Common myeloid progenitor, CD34-positive (primary cell): ENCODE measurements around the gene CDC42BPB.

Experiments
- CTCF ChIA-PET: fragments of 350-600 bp; sonication (Branson Sonifier 250); formaldehyde crosslinking; loops from one replicate; lab custom pipeline; 2021; ENCODE audit warnings: antibody characterized with exemption; lab: Charles Lee
- POLR2A ChIA-PET: fragments of 350-600 bp; sonication (Branson Sonifier 250); formaldehyde crosslinking; loops from one replicate; lab custom pipeline; 2021; ENCODE audit warnings: antibody characterized with exemption; lab: Charles Lee
- DNase-seq, 3 donors: peaks; one replicate each; pipeline versions ENCODE4 v3.0.0 to v3.0.0-alpha.2; 2013
- H3K27ac ChIP-seq, 2 experiments: 1 replicate in 1 of 2; 2 replicates in 1 of 2; pipeline ENCODE4 v1.7.0; 2013; ENCODE audit warnings: inconsistent platforms in 2 of 2, low read length in 2 of 2, mild to moderate bottlenecking in 2 of 2, low read depth in 1 of 2, moderate library complexity in 1 of 2; ENCODE audit not compliant: severe bottlenecking in 2 of 2, insufficient read depth in 1 of 2, poor library complexity in 1 of 2
- H3K27me3 ChIP-seq, 5 experiments: replicated peaks in 2 of 5; 1 replicate in 3 of 5; 2 replicates in 2 of 5; pipeline versions ENCODE4 v1.6.1 to v1.7.0; 2013; ENCODE audit warnings: low read length in 4 of 5, mild to moderate bottlenecking in 2 of 5, moderate library complexity in 2 of 5, inconsistent platforms in 1 of 5; ENCODE audit not compliant: insufficient read depth in 5 of 5, control insufficient read depth in 4 of 5
- H3K36me3 ChIP-seq, 4 experiments: 1 replicate in 2 of 4; 2 replicates in 2 of 4; pipeline versions ENCODE4 v1.6.1 to v1.7.0; 2013; ENCODE audit warnings: low read length in 3 of 4, control low read depth in 1 of 4, mild to moderate bottlenecking in 1 of 4; ENCODE audit not compliant: control insufficient read depth in 4 of 4, insufficient read depth in 4 of 4
- H3K4me1 ChIP-seq, 4 experiments: 1 replicate in 3 of 4; 2 replicates in 1 of 4; pipeline versions ENCODE4 v1.6.1 to v1.7.1; 2013; ENCODE audit warnings: low read length in 3 of 4, mild to moderate bottlenecking in 3 of 4, control low read depth in 1 of 4, inconsistent platforms in 1 of 4, moderate library complexity in 1 of 4; ENCODE audit not compliant: control insufficient read depth in 4 of 4, insufficient read depth in 4 of 4; ENCODE audit errors: control extremely low read depth in 1 of 4
- H3K4me3 ChIP-seq, 7 experiments: 1 replicate in 4 of 7; 2 replicates in 3 of 7; pipeline versions ENCODE4 v1.5.1 to v1.7.0; 2013; ENCODE audit warnings: mild to moderate bottlenecking in 7 of 7, low read length in 6 of 7, moderate library complexity in 6 of 7, inconsistent platforms in 2 of 7, low read depth in 2 of 7, control low read depth in 1 of 7; ENCODE audit not compliant: insufficient read depth in 4 of 7, control insufficient read depth in 1 of 7; ENCODE audit errors: extremely low read depth in 1 of 7
- H3K9me3 ChIP-seq, 5 experiments: 1 replicate in 4 of 5; 2 replicates in 1 of 5; pipeline versions ENCODE4 v1.6.1 to v1.7.1; 2013; ENCODE audit warnings: low read length in 4 of 5, mild to moderate bottlenecking in 2 of 5, inconsistent platforms in 1 of 5, low read depth in 1 of 5, moderate library complexity in 1 of 5; ENCODE audit not compliant: control insufficient read depth in 4 of 5, insufficient read depth in 2 of 5; ENCODE audit errors: control extremely low read depth in 1 of 5
- WGBS: methylation state at CpG from one replicate; pipeline ENCODE4 v1.1.5; 2013; ENCODE audit not compliant: insufficient coverage; 5-methylcytosine and 5-hydroxymethylcytosine counted together

CDC42BPB gene

DNA sequence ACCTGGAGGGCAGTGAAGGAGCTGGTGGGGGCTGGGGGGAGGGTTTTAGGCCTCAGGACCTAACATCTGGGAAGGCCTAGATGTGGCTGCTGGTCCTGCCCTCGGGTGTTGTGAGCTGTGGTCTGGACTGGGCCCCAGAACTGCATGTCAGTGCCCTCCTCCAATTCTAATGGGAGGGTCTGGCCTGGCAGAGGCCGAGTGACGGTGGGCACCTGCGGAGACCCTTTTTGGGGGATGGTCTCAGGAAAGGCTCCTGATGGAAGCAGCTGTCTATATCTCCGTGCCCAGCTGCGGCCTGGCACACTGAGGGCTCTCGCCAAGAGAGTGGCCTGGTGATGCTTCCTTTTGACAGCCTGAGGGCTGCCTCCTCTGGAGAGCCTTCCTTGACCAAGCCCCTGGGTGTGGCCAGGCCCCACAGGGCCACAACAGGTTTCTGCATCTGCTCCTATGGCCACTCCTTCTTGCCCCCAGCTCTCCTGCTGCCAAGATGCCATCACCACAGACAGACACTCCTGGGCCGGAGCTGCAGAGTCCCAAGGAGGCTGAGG is 42.5 kb upstream of the CDC42BPB start:
- ChIA-PET POLR2A (no interaction called here), CTCF (interaction anchor here (0.8 to 12.2 kb wide), 5 partner anchors 9 to 192 kb away, joined by 3 to 179 read pairs (median 8); no protein-coding TSS in a partner anchor)
- Histone ChIP-seq H3K27me3 (peaks cover 0 to 38% (median 20%) of the 10 kb centered on the region in 5 experiments), H3K27ac (no peak overlapping the region), H3K4me1 (peaks cover 0 to 26% (median 14%) of the 10 kb centered on the region in 4 experiments), H3K4me3 (no peak overlapping the region), H3K9me3 (no peaks in the 10 kb centered on the region), H3K36me3 (no peaks in the 10 kb centered on the region)
- DNase-seq, result no peak
- 88% methylated on average over 8 of the region's 8 CpGs for WGBS

- Histone ChIP-seq H3K27me3 (peaks cover 0 to 32% (median 14%) of the 10 kb centered on the region in 5 experiments), H3K36me3 (no peaks in the 10 kb centered on the region), H3K27ac (peak overlapping the region in 1 of 2 experiments; percentile 14), H3K9me3 (no peaks in the 10 kb centered on the region), H3K4me3 (no peak overlapping the region), H3K4me1 (peaks cover 0 to 23% (median 16%) of the 10 kb centered on the region in 4 experiments)
- ChIA-PET POLR2A (no interaction called here), CTCF (interaction anchor here (2.6 to 12.2 kb wide), 3 partner anchors 8 to 40 kb away, joined by 8 to 179 read pairs (median 11); no protein-coding TSS in a partner anchor)
- no peak for DNase-seq
- 85% methylated on average over 11 of the region's 12 CpGs for WGBS
Observed at GRCh38 chr14:103099081-103099732, 41.9 kb upstream of the CDC42BPB start.

DNA sequence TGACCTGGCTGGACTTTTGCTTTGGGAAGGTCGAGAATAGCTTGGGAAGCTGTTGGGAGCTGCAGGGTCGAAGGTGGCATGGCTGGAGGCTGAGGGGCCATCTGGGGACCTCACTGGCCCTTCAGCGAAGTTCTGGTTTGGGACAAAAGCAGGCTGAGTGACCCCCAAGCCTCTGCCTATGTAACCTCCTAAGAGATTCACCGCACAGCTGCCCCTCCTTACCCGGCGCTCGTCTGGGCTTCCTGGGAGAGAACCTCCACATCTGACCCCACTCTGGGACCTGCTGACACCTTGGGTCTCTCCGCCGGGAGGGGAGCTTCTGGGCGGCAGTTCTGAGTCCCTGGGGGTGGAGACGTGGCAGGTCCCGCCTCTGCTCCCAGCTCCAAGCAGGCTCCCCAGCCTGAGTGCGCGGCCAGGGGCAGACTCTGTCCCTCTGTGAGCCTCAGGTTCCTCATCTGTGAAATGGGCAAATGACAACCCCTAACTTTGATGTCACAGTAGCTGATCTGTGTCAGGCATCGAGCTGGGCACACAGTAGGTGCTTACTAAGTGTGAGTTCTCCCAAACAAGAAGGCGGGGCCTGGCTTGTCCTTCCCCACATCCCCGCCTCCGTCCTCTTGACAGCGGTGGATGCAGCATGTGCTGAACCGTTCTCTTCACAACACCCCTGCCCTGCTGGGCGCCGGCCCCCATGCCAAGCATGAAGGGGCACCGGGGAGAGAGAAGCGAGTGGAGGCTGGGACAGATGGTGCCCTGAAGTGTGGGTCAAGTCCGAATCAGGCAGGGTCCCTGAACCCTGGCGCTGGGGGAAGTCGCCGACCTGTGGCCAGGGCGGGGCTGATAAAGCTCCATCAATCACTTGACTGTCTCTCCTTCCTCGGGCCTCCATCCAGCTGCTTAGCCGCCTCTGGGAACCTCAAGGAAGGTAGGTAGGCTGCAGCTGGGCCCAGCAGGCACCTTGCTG is 40.9 kb upstream of the CDC42BPB start:
- H3K4me1 ChIP-seq, result peaks cover 0 to 17% (median 11%) of the 10 kb centered on the region in 4 experiments
- H3K9me3 ChIP-seq, result no peaks in the 10 kb centered on the region
- H3K27me3 ChIP-seq, result peaks cover 0 to 23% (median 10%) of the 10 kb centered on the region in 5 experiments
- DNase-seq, result no peak
- WGBS, result 88% methylated on average over 22 of the region's 31 CpGs
- H3K4me3 ChIP-seq, result no peak overlapping the region
- no peaks in the 10 kb centered on the region for H3K36me3 ChIP-seq
- CTCF ChIA-PET, result interaction anchor here (0.9 to 12.2 kb wide), 4 partner anchors 11 to 194 kb away, joined by 4 to 179 read pairs (median 8); no protein-coding TSS in a partner anchor
- peak overlapping the region in 1 of 2 experiments; percentile 14 for H3K27ac ChIP-seq
- POLR2A ChIA-PET, result no interaction called here

- no peak for DNase-seq
- Histone ChIP-seq H3K4me1 (peaks cover 0 to 11% (median 7%) of the 10 kb centered on the region in 4 experiments), H3K27ac (no peak overlapping the region), H3K27me3 (peaks cover 0 to 14% (median 7%) of the 10 kb centered on the region in 5 experiments), H3K36me3 (no peaks in the 10 kb centered on the region), H3K9me3 (no peaks in the 10 kb centered on the region), H3K4me3 (no peak overlapping the region)
- ChIA-PET POLR2A (no interaction called here), CTCF (interaction anchor here (0.9 to 12.2 kb wide), 4 partner anchors 8 to 195 kb away, joined by 4 to 179 read pairs (median 23); no protein-coding TSS in a partner anchor)
- 96% methylated on average over 22 of the region's 26 CpGs for WGBS
Observed at GRCh38 chr14:103097244-103097993, 40.1 kb upstream of the CDC42BPB start.

DNA sequence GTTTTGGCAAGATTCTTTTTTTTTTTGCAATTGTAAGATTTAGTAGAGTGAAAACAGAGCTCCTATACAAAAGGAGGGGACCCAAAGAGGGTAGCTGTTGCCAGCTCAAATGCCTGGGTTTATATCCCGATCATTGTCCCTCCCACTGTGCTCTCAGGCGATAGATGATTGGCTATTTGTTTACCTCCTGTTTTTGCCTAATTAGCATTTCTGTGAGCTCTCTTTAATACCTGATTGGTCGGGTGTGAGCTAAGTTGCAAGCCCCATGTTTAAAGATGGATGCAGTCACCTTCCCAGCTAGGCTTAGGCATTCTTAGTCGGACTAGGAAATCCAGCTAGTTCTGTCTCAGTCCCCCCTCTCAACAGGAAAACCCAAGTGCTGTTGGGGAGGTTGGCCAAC is 39.0 kb upstream of the CDC42BPB start:
- Histone ChIP-seq H3K27ac (no peak overlapping the region), H3K27me3 (peaks cover 0 to 4% (median 1%) of the 10 kb centered on the region in 5 experiments), H3K4me3 (no peak overlapping the region), H3K36me3 (no peaks in the 10 kb centered on the region), H3K4me1 (peaks cover 0 to 12% (median 10%) of the 10 kb centered on the region in 4 experiments), H3K9me3 (no peaks in the 10 kb centered on the region)
- POLR2A ChIA-PET, result interaction anchor here (0.6 kb wide), 1 partner anchor 286 kb away, joined by 3 read pairs; no protein-coding TSS in a partner anchor
- DNase-seq, result no peak
- 74% methylated on average over 2 of the region's 4 CpGs for WGBS
- CTCF ChIA-PET, result interaction anchor here (0.7 to 12.2 kb wide), 6 partner anchors 9 to 196 kb away, joined by 3 to 179 read pairs (median 4); no protein-coding TSS in a partner anchor

- Histone ChIP-seq H3K4me3 (no peak overlapping the region), H3K27ac (no peak overlapping the region), H3K4me1 (peaks cover 0 to 20% (median 16%) of the 10 kb centered on the region in 4 experiments), H3K36me3 (no peaks in the 10 kb centered on the region), H3K9me3 (no peaks in the 10 kb centered on the region), H3K27me3 (peaks cover 0 to 10% (median 0%) of the 10 kb centered on the region in 5 experiments)
- ChIA-PET POLR2A (interaction anchor here (1.0 kb wide), 1 partner anchor 241 kb away, joined by 8 read pairs; no protein-coding TSS in a partner anchor), CTCF (interaction anchor here (1.0 to 12.2 kb wide), 7 partner anchors 10 to 400 kb away, joined by 3 to 179 read pairs (median 4); no protein-coding TSS in a partner anchor)
- DNase-seq, result no peak
- WGBS, result over 99% methylated on average over 9 of the region's 11 CpGs
Observed at GRCh38 chr14:103095210-103095778, 37.9 kb upstream of the CDC42BPB start.
